GM21619 (cell line): ENCODE measurements around the gene ISLR2.
"Not testable (repeated sequence)": the region's sequence is repeated elsewhere in the genome, so short reads cannot be mapped to it uniquely, and the experiment has no call there.

Experiments
- ATAC-seq: cut with Tn5 transposase; IDR thresholded peaks from one replicate; pipeline ENCODE4 v1.9.1; 2021; ENCODE audit not compliant: unreplicated experiment

The ISLR2 gene

DNA sequence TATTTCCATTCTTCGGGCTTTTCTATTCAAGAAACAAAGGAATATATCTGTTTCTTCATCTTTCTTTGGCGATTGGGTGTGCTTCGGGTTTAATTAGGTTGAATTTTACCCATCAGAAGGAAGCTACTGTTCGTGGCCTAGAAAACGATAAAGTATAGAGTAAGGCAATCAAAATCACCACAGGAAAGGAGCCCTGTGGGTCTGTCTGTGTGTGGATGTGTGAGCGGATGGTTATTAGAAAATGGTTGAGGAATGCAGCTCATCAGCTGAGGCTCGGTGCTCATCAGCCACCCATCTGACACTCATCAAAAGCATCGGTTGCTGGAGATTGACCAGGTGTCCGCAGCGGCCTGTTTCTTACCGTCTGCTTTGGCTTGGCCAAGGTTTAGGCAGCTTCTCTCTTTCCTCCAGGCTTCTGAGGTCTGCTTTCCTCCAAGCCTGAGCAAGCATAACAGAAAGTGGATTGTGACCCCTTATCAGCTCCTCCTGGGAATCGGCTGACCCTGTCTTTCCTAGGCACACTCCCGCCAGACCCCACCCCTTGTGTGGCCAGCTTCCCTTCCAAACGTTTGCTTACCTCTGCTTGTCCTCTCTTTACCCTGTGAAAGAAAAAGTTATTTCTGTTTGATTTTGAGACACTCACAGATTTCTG lies 25.5 kb downstream of the ISLR2 start:
- no peak for ATAC-seq

DNA sequence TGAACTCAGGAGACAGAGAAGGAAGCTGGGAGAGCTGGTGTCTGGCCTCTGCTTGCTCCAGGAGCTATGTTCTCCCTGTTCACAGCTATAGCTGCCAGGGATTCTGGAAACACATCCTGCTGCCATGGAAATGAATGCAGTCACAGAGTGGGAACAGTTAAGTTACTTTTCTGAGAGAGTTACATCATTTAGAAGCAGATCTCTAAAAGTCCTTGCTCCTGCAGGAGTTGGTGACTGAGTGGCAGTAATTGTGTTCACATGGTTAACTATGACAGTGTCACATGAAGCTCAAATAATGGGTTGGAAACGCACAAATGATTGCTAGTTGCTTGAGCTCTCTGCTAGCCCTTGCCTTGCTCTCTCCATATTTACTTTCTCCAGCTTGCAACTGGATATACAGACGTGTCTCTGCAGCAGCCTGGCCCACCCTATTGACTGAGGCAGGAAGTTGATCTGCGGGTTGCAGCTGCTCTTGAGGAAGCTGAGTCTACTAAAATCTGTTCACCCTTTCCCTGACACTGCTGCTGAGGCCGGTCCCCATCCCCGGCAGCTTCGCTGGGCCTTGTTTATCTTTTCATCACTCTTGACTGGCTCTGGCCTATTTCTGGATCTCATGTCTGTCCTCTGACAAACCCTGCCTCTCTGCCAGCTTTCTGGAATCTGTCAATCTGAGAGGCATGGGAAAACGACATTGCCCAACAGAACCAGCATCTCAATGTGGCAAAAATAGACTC lies 26.5 kb downstream of the ISLR2 start:
- ATAC-seq, result no peak

GRCh38 chr15:74157868-74158827 lies 27.8 kb downstream of the ISLR2 start:
- ATAC-seq, result no peak

DNA sequence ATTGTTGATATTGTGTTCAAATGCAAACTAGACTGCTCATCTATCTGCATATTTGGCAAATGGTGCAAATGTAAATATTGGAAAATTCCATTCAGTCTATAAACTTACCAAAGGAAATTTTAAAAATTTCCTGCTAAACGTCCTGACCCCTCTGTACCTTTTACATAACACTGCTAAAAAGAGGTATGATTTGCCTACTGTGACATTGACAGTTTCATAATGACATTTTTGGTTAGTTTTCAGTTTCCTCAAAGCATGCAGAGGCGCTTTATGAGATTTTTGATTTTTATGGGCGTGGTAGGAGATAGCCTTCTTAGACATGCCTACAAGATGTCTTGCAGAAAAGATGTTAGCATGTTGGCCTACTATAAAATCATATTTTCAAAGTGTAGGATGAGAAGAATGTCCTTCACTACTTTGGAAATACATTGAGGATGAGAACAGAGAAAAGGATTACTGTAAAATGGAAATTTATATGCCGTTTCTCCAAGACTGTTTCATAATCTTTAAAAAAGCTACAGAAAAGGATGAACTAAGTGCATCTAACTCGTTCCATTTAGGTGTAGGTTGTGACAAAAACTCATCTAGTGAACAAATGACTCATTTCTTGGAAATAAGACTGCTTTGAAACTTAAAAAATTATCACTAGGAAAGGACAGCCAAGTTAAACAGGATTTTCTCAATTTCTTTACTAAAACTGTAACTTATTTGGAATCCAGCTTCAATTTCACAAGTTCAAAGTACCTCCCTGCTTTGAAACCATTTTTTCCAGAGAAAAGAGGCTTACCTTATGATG lies 28.7 kb downstream of the ISLR2 start:
- ATAC-seq, result peak; percentile 80

DNA sequence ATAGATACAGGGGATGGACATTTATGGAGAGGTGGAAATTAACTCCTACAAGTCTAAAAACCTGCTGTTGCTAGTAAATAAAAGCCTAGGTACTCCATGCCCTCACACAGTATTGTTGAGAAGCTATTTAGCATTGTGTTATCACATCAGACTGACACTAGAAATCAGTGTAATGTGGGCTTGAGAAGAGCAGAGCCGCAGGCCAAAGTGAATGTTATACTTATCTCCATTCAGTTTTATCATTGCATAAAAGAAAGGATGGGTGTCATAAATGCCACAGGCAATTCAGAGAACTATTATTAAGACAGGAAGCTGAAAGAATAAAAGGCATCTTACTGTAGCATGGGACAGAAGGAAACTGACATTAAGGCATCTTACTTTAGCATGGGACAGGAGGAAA lies 29.4 kb downstream of the ISLR2 start:
- no peak for ATAC-seq

DNA sequence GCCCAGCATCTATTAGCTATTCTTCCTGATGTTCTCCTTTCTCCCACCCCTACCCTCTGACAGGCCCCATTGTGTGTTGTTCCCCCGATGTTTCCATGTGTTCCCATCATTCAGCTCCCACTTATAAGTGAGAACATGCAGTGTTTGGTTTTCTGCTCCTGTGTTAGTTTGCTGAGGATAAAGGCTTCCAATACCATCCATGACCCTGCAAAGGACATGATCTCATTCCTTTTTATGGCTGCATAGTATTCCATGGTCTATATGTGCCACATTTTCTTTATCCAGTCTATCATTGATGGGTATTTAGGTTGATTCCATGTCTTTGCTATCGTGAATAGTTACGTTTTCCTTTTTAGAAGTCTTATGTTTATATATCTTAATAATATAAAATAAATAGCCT lies 30.0 kb downstream of the ISLR2 start:
- ATAC-seq, result not testable (repeated sequence)

- ATAC-seq, result not testable (repeated sequence)
Measured at GRCh38 chr15:74162195-74162536, 31.8 kb downstream of the ISLR2 start.

GRCh38 chr15:74165461-74165860 lies 35.1 kb downstream of the ISLR2 start:
- no peak for ATAC-seq

GRCh38 chr15:74167891-74168331 lies 37.5 kb downstream of the ISLR2 start:
- ATAC-seq, result no peak

GRCh38 chr15:74168711-74169126 lies 38.3 kb downstream of the ISLR2 start:
- ATAC-seq, result no peak

GRCh38 chr15:74170071-74170844 lies 39.9 kb downstream of the ISLR2 start:
- ATAC-seq, result no peak

DNA sequence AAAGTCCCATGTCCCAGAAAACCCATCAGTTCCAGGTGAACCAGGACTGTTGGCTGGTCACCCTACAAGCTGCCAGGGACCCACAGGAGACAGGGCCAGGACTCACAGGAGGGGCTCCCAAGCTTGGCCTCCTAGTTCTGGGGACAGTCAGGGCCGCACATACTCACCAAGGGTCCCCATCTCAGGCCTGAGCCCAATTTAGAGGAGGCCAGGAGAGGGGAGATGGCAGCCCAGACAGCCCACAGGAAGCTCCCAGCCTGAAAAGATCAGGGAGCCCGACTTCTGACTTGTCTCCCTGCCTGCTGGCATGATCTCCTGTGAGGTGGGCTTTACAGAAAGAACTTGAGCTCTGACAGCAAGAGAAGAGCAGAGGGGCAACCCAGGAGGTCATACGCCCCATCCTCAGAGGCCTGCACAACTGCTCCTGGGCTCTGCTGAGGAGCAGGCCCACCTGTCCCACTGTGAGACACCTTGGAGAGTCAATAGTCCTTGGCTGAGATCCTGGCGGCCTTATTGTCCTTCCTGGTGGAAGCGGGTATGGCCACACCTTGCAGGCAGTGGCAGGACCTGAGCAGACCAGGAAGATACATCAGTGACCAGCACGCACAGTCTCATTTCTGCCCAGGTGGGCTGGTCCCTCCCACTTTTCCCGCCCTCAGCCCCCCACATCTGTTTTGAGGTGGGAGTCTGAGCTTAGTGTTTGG lies 40.6 kb downstream of the ISLR2 start:
- no peak for ATAC-seq

DNA sequence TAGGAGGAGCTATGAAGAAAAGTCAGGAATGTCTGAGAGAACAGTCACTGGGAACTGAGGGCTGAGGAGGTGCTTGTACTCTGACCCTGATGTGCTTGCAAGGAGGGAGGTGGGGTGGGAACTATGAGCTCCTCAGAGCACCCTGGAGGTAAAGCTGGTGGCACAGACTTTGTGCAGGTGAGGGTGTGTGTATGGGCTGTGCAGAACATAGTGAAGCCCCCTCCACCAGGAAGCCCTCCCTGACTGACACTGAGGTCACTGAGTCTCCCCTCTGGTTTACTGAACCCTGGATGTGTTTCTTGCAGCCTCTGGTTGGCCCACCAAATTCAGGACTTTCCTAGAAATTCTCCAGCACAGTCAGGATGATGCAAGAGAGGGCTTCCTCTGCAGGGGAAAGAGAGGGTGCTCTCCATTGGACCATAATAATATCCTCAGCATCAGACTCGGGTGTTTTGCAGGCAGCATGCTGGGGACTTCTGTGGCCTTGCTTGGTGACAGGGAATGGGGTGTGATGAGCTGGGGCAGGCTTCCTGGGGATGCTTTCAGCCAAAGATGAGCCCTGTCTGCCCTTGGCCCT lies 41.7 kb downstream of the ISLR2 start:
- ATAC-seq, result no peak

GRCh38 chr15:74172701-74173379 lies 42.5 kb downstream of the ISLR2 start:
- ATAC-seq, result no peak

DNA sequence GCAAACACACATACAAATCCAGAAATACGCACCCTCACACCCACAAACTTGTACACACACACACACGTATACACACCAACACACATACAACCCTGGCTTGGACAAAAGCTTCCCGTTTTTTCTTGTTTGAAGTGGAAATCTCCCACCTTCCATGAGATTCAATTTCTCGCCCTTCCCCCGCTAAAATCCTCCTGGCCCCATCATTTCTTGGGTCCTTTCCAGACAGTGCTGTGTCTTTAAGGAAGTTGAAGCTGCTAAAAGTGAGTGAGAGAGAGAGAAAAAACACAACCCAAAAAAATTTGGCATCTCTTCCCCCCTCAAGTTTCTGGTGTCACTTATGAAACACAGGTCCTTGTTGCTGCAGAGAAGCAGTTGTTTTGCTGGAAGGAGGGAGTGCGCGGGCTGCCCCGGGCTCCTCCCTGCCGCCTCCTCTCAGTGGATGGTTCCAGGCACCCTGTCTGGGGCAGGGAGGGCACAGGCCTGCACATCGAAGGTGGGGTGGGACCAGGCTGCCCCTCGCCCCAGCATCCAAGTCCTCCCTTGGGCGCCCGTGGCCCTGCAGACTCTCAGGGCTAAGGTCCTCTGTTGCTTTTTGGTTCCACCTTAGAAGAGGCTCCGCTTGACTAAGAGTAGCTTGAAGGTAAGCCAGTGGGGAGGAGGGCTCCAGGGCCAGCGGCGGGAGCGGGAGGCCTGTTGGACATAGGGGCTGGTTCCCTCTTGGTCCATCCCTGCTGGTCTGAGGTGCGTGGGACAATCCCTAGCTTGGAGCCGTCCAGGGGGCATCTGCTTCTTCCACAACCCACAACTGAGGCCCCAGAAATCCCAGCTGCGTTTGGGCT lies 43.2 kb downstream of the ISLR2 start, which contains the start of gene ISLR:
Gene ISLR, plus strand, starts transcription at position 331 of the 839 bp plus-strand sequence. CDS start 1,149 bp downstream, outside the sequence.
- no peak for ATAC-seq

DNA sequence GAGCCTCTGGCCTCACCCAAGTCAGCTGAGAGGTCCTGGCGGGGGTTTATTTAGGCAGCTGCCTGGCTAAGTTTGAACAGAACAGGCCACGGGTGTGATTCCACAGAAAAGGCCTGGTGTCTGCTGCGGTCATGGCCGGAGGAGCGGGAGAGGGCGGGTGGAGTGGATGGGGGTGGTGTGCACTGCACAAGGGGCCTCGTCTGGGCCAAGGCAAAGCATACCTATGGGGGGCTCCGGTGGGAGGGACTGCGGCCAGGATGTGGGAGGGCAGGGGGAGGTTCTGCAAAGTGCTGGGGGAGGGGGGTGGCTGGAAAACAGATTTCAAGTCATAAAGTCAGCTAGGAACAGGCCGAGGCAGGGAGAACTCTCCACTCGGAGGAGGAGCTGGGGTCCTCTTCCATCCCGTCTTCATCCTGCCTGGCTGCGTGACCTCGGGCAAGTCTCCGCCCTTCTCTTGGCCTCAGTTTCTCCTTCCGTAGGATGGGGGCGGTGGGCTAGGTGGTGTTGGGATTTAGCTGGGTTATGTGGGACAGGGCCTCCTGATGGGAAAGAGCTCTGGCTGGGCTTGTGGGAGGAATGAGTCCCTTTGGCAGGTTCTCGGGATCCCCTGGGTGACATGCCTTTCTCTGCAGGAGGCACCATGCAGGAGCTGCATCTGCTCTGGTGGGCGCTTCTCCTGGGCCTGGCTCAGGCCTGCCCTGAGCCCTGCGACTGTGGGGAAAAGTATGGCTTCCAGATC lies 44.0 kb downstream of the ISLR2 start:
- no peak for ATAC-seq

DNA sequence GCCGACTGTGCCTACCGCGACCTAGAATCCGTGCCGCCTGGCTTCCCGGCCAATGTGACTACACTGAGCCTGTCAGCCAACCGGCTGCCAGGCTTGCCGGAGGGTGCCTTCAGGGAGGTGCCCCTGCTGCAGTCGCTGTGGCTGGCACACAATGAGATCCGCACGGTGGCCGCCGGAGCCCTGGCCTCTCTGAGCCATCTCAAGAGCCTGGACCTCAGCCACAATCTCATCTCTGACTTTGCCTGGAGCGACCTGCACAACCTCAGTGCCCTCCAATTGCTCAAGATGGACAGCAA lies 44.5 kb downstream of the ISLR2 start:
- ATAC-seq, result no peak
